Activated CD4-positive, alpha-beta T cell treated with anti-CD3 and anti-CD28 coated beads, Interleukin-2, amount 10 ng/mL, durations not matched to agents 24 days and 14 days (primary cell): ENCODE measurements around the gene CXCL14. TPM values are rescaled to one million over a fixed set of nuclear protein-coding genes. Genes with fewer than 3 reads are reported as not detected.

Experiments
- DNase-seq: peaks from one replicate; pipeline ENCODE4 v3.0.0; 2022
- H3K27ac Mint-ChIP-seq: one replicate; pipeline ENCODE4 v1.8.0; 2022; ENCODE audit warnings: mild to moderate bottlenecking, mixed read lengths
- H3K27me3 Mint-ChIP-seq: one replicate; pipeline ENCODE4 v1.8.0; 2022; ENCODE audit warnings: mixed read lengths
- H3K36me3 Mint-ChIP-seq: one replicate; pipeline ENCODE4 v1.8.0; 2022; ENCODE audit warnings: low read depth, mild to moderate bottlenecking, mixed read lengths
- H3K4me1 Mint-ChIP-seq: one replicate; pipeline ENCODE4 v1.8.0; 2021; ENCODE audit warnings: mixed read lengths
- H3K4me3 Mint-ChIP-seq: one replicate; pipeline ENCODE4 v1.8.0; 2022; ENCODE audit warnings: mild to moderate bottlenecking, moderate library complexity, mixed read lengths
- H3K9me3 Mint-ChIP-seq: one replicate; pipeline ENCODE4 v1.8.0; 2021; ENCODE audit warnings: mixed read lengths
- intact Hi-C: fragments of 100-400 bp; cut with micrococcal nuclease; formaldehyde crosslinking; loops from one replicate; pipeline ENCODE4 v1.15.1; 2023
- total RNA-seq: library from RNA; stranded (reverse); gene quantifications from 2 replicates; pipeline ENCODE4 v1.2.3, GENCODE V29; 2022

The CXCL14 gene
- total RNA-seq, 1 donor from 2014 or later: not detected

- intact Hi-C loops: no loop called here
- Mint-ChIP-seq H3K4me3 (no peak overlapping the region), H3K27ac (no peak overlapping the region), H3K4me1 (no peaks in the 10 kb centered on the region), H3K36me3 (no peaks in the 10 kb centered on the region), H3K9me3 (no peaks in the 10 kb centered on the region), H3K27me3 (peaks cover 9% of the 10 kb centered on the region)
- no peak for DNase-seq
Observed at GRCh38 chr5:135602882-135603721, 24.3 kb upstream of the CXCL14 start.

- H3K4me3 Mint-ChIP-seq: no peak overlapping the region
- no peak for DNase-seq
- no peaks in the 10 kb centered on the region for H3K36me3 Mint-ChIP-seq
- no peaks in the 10 kb centered on the region for H3K4me1 Mint-ChIP-seq
- H3K27ac Mint-ChIP-seq: no peak overlapping the region
- intact Hi-C loops: no loop called here
- no peaks in the 10 kb centered on the region for H3K9me3 Mint-ChIP-seq
- H3K27me3 Mint-ChIP-seq: peaks cover 2% of the 10 kb centered on the region
Observed at GRCh38 chr5:135601466-135601865, 22.7 kb upstream of the CXCL14 start.

- Mint-ChIP-seq H3K36me3 (no peaks in the 10 kb centered on the region), H3K27ac (no peak overlapping the region), H3K27me3 (peaks cover 2% of the 10 kb centered on the region), H3K9me3 (no peaks in the 10 kb centered on the region), H3K4me3 (no peak overlapping the region), H3K4me1 (no peaks in the 10 kb centered on the region)
- intact Hi-C loops: no loop called here
- DNase-seq: no peak
Observed at GRCh38 chr5:135600971-135601381, 22.2 kb upstream of the CXCL14 start.

GRCh38 chr5:135600152-135600570 is 21.4 kb upstream of the CXCL14 start:
- Mint-ChIP-seq H3K27me3 (peaks cover 2% of the 10 kb centered on the region), H3K4me3 (no peak overlapping the region), H3K27ac (no peak overlapping the region), H3K9me3 (no peaks in the 10 kb centered on the region), H3K4me1 (no peaks in the 10 kb centered on the region), H3K36me3 (no peaks in the 10 kb centered on the region)
- DNase-seq: no peak
- intact Hi-C loops: no loop called here

- no peak for DNase-seq
- intact Hi-C loops: no loop called here
- H3K27ac Mint-ChIP-seq: no peak overlapping the region
- no peaks in the 10 kb centered on the region for H3K9me3 Mint-ChIP-seq
- peaks cover 2% of the 10 kb centered on the region for H3K27me3 Mint-ChIP-seq
- no peaks in the 10 kb centered on the region for H3K36me3 Mint-ChIP-seq
- no peak overlapping the region for H3K4me3 Mint-ChIP-seq
- H3K4me1 Mint-ChIP-seq: no peaks in the 10 kb centered on the region
Observed at GRCh38 chr5:135599421-135600151, 20.8 kb upstream of the CXCL14 start.

GRCh38 chr5:135598691-135599395 is 20.1 kb upstream of the CXCL14 start:
- peaks cover 2% of the 10 kb centered on the region for H3K27me3 Mint-ChIP-seq
- intact Hi-C loops: no loop called here
- H3K4me3 Mint-ChIP-seq: no peak overlapping the region
- no peak for DNase-seq
- no peaks in the 10 kb centered on the region for H3K36me3 Mint-ChIP-seq
- no peak overlapping the region for H3K27ac Mint-ChIP-seq
- no peaks in the 10 kb centered on the region for H3K4me1 Mint-ChIP-seq
- no peaks in the 10 kb centered on the region for H3K9me3 Mint-ChIP-seq

GRCh38 chr5:135596788-135597187 is 18.0 kb upstream of the CXCL14 start:
- H3K4me3 Mint-ChIP-seq: no peak overlapping the region
- H3K4me1 Mint-ChIP-seq: no peaks in the 10 kb centered on the region
- H3K9me3 Mint-ChIP-seq: no peaks in the 10 kb centered on the region
- no peak for DNase-seq
- H3K27me3 Mint-ChIP-seq: peaks cover 4% of the 10 kb centered on the region
- intact Hi-C loops: no loop called here
- H3K27ac Mint-ChIP-seq: no peak overlapping the region
- H3K36me3 Mint-ChIP-seq: no peaks in the 10 kb centered on the region

- H3K9me3 Mint-ChIP-seq: no peaks in the 10 kb centered on the region
- no peaks in the 10 kb centered on the region for H3K36me3 Mint-ChIP-seq
- H3K4me1 Mint-ChIP-seq: no peaks in the 10 kb centered on the region
Observed at GRCh38 chr5:135596157-135596763, 17.5 kb upstream of the CXCL14 start.

GRCh38 chr5:135594416-135594960 is 15.7 kb upstream of the CXCL14 start:
- no peaks in the 10 kb centered on the region for H3K36me3 Mint-ChIP-seq
- no peak overlapping the region for H3K4me3 Mint-ChIP-seq
- no peaks in the 10 kb centered on the region for H3K4me1 Mint-ChIP-seq
- H3K27me3 Mint-ChIP-seq: peaks cover 2% of the 10 kb centered on the region
- intact Hi-C loops: no loop called here
- DNase-seq: no peak
- no peaks in the 10 kb centered on the region for H3K9me3 Mint-ChIP-seq
- H3K27ac Mint-ChIP-seq: no peak overlapping the region

More at GRCh38 chr5:135596157-135596763, 17.5 kb upstream of the CXCL14 start:
- no peak overlapping the region for H3K4me3 Mint-ChIP-seq
- H3K27me3 Mint-ChIP-seq: peaks cover 4% of the 10 kb centered on the region
- DNase-seq: no peak
- H3K27ac Mint-ChIP-seq: no peak overlapping the region
- intact Hi-C loops: no loop called here

GRCh38 chr5:135593886-135594285 is 15.1 kb upstream of the CXCL14 start:
- H3K27me3 Mint-ChIP-seq: peaks cover 2% of the 10 kb centered on the region
- H3K27ac Mint-ChIP-seq: no peak overlapping the region
- intact Hi-C loops: no loop called here
- DNase-seq: no peak
- H3K36me3 Mint-ChIP-seq: no peaks in the 10 kb centered on the region
- no peaks in the 10 kb centered on the region for H3K9me3 Mint-ChIP-seq
- no peak overlapping the region for H3K4me3 Mint-ChIP-seq
- H3K4me1 Mint-ChIP-seq: no peaks in the 10 kb centered on the region

GRCh38 chr5:135593141-135593540 is 14.3 kb upstream of the CXCL14 start:
- Mint-ChIP-seq H3K9me3 (no peaks in the 10 kb centered on the region), H3K36me3 (no peaks in the 10 kb centered on the region), H3K4me3 (no peak overlapping the region), H3K27me3 (peaks cover 2% of the 10 kb centered on the region), H3K4me1 (no peaks in the 10 kb centered on the region), H3K27ac (no peak overlapping the region)
- no peak for DNase-seq
- intact Hi-C loops: no loop called here

GRCh38 chr5:135592312-135593045 is 13.7 kb upstream of the CXCL14 start:
- Mint-ChIP-seq H3K36me3 (no peaks in the 10 kb centered on the region), H3K4me1 (no peaks in the 10 kb centered on the region), H3K9me3 (no peaks in the 10 kb centered on the region), H3K27me3 (peaks cover 2% of the 10 kb centered on the region), H3K27ac (no peak overlapping the region), H3K4me3 (no peak overlapping the region)
- intact Hi-C loops: no loop called here
- no peak for DNase-seq

- no peak for DNase-seq
- Mint-ChIP-seq H3K4me3 (no peak overlapping the region), H3K4me1 (no peaks in the 10 kb centered on the region), H3K27ac (no peak overlapping the region), H3K27me3 (peaks cover 2% of the 10 kb centered on the region), H3K9me3 (no peaks in the 10 kb centered on the region), H3K36me3 (no peaks in the 10 kb centered on the region)
- intact Hi-C loops: no loop called here
Observed at GRCh38 chr5:135591277-135591676, 12.5 kb upstream of the CXCL14 start.
